ENCODE results near the gene CACNA2D1.

CACNA2D1 gene

GRCh38 chr7:82294382-82294784 lies 149.2 kb downstream of the CACNA2D1 start:
- Histone ChIP-seq H3K4me1 (ENCODE audit: control insufficient read depth, insufficient read depth, low read length) (no peaks in the 10 kb centered on the region), H3K27me3 (ENCODE audit: control insufficient read depth, insufficient read depth, low read length, poor library complexity, severe bottlenecking) (no peaks in the 10 kb centered on the region), H3K36me3 (ENCODE audit: control insufficient read depth, insufficient read depth, low read length) (no peaks in the 10 kb centered on the region), H3K9me3 (ENCODE audit: control insufficient read depth, low read length) (no peaks in the 10 kb centered on the region), H3K4me3 (ENCODE audit: insufficient read depth, low read depth, low read length) (no peak overlapping the region), H3K27ac (ENCODE audit: insufficient read depth, low read depth, low read length, poor library complexity, severe bottlenecking) (no peak overlapping the region)
- 100% methylated on average over 1 of the region's 1 CpG; no CpG with 5 or more reads in 1 of the 2 experiments for WGBS, 2 experiments

- WGBS, 2 experiments: 70 to 81% methylated on average over 1 of the region's 1 CpG
- no peaks in the 10 kb centered on the region for H3K27me3 ChIP-seq (ENCODE audit: control insufficient read depth, insufficient read depth, low read length, poor library complexity, severe bottlenecking)
- no peaks in the 10 kb centered on the region for H3K4me1 ChIP-seq (ENCODE audit: control insufficient read depth, insufficient read depth, low read length)
- H3K9me3 ChIP-seq (ENCODE audit: control insufficient read depth, low read length): no peaks in the 10 kb centered on the region
- H3K4me3 ChIP-seq (ENCODE audit: insufficient read depth, low read depth, low read length): no peak overlapping the region
- H3K27ac ChIP-seq (ENCODE audit: insufficient read depth, low read depth, low read length, poor library complexity, severe bottlenecking): no peak overlapping the region
- H3K36me3 ChIP-seq (ENCODE audit: control insufficient read depth, insufficient read depth, low read length): no peaks in the 10 kb centered on the region
These were observed 150.1 kb downstream of the CACNA2D1 start for GRCh38 chr7:82293467-82293866.

GRCh38 chr7:82291931-82292330 lies 151.6 kb downstream of the CACNA2D1 start:
- 100% methylated on average over 1 of the region's 1 CpG for WGBS, 2 experiments

GRCh38 chr7:82289889-82290288 lies 153.7 kb downstream of the CACNA2D1 start:
- Histone ChIP-seq H3K9me3 (ENCODE audit: control insufficient read depth, low read length) (no peaks in the 10 kb centered on the region), H3K4me3 (ENCODE audit: insufficient read depth, low read depth, low read length) (no peak overlapping the region), H3K27ac (ENCODE audit: insufficient read depth, low read depth, low read length, poor library complexity, severe bottlenecking) (no peak overlapping the region), H3K27me3 (ENCODE audit: control insufficient read depth, insufficient read depth, low read length, poor library complexity, severe bottlenecking) (no peaks in the 10 kb centered on the region), H3K36me3 (ENCODE audit: control insufficient read depth, insufficient read depth, low read length) (no peaks in the 10 kb centered on the region), H3K4me1 (ENCODE audit: control insufficient read depth, insufficient read depth, low read length) (peaks cover 8% of the 10 kb centered on the region)
- WGBS, 2 experiments: 93 to 100% methylated on average over 1 of the region's 2 CpGs

More at GRCh38 chr7:82291931-82292330, 151.6 kb downstream of the CACNA2D1 start:
- Histone ChIP-seq H3K36me3 (ENCODE audit: control insufficient read depth, insufficient read depth, low read length) (no peaks in the 10 kb centered on the region), H3K4me1 (ENCODE audit: control insufficient read depth, insufficient read depth, low read length) (no peaks in the 10 kb centered on the region), H3K4me3 (ENCODE audit: insufficient read depth, low read depth, low read length) (no peak overlapping the region), H3K27me3 (ENCODE audit: control insufficient read depth, insufficient read depth, low read length, poor library complexity, severe bottlenecking) (no peaks in the 10 kb centered on the region), H3K27ac (ENCODE audit: insufficient read depth, low read depth, low read length, poor library complexity, severe bottlenecking) (no peak overlapping the region), H3K9me3 (ENCODE audit: control insufficient read depth, low read length) (no peaks in the 10 kb centered on the region)

GRCh38 chr7:82289152-82289535 lies 154.4 kb downstream of the CACNA2D1 start:
- no peaks in the 10 kb centered on the region for H3K27me3 ChIP-seq (ENCODE audit: control insufficient read depth, insufficient read depth, low read length, poor library complexity, severe bottlenecking)
- 72% methylated on average over 2 of the region's 2 CpGs; no CpG with 5 or more reads in 1 of the 2 experiments for whole genome bisulfite sequencing, 2 experiments
- no peaks in the 10 kb centered on the region for H3K36me3 ChIP-seq (ENCODE audit: control insufficient read depth, insufficient read depth, low read length)
- H3K9me3 ChIP-seq (ENCODE audit: control insufficient read depth, low read length): no peaks in the 10 kb centered on the region
- H3K27ac ChIP-seq (ENCODE audit: insufficient read depth, low read depth, low read length, poor library complexity, severe bottlenecking): no peak overlapping the region
- H3K4me3 ChIP-seq (ENCODE audit: insufficient read depth, low read depth, low read length): no peak overlapping the region
- peaks cover 9% of the 10 kb centered on the region for H3K4me1 ChIP-seq (ENCODE audit: control insufficient read depth, insufficient read depth, low read length)

GRCh38 chr7:82286798-82287140 lies 156.8 kb downstream of the CACNA2D1 start:
- WGBS, 2 experiments: 74 to 100% methylated on average over 1 to 2 of the region's 2 CpGs
- no peaks in the 10 kb centered on the region for H3K36me3 ChIP-seq (ENCODE audit: control insufficient read depth, insufficient read depth, low read length)
- no peak overlapping the region for H3K27ac ChIP-seq (ENCODE audit: insufficient read depth, low read depth, low read length, poor library complexity, severe bottlenecking)
- H3K9me3 ChIP-seq (ENCODE audit: control insufficient read depth, low read length): no peaks in the 10 kb centered on the region
- no peaks in the 10 kb centered on the region for H3K27me3 ChIP-seq (ENCODE audit: control insufficient read depth, insufficient read depth, low read length, poor library complexity, severe bottlenecking)
- H3K4me3 ChIP-seq (ENCODE audit: insufficient read depth, low read depth, low read length): no peak overlapping the region
- H3K4me1 ChIP-seq (ENCODE audit: control insufficient read depth, insufficient read depth, low read length): peaks cover 9% of the 10 kb centered on the region

- Histone ChIP-seq H3K27ac (ENCODE audit: insufficient read depth, low read depth, low read length, poor library complexity, severe bottlenecking) (no peak overlapping the region), H3K4me3 (ENCODE audit: insufficient read depth, low read depth, low read length) (no peak overlapping the region), H3K4me1 (ENCODE audit: control insufficient read depth, insufficient read depth, low read length) (peaks cover 9% of the 10 kb centered on the region), H3K27me3 (ENCODE audit: control insufficient read depth, insufficient read depth, low read length, poor library complexity, severe bottlenecking) (no peaks in the 10 kb centered on the region), H3K9me3 (ENCODE audit: control insufficient read depth, low read length) (no peaks in the 10 kb centered on the region), H3K36me3 (ENCODE audit: control insufficient read depth, insufficient read depth, low read length) (no peaks in the 10 kb centered on the region)
- WGBS, 2 experiments: 78 to 91% methylated on average over 4 of the region's 4 CpGs
These were observed 157.3 kb downstream of the CACNA2D1 start for GRCh38 chr7:82286096-82286797.

- no peak overlapping the region for H3K27ac ChIP-seq (ENCODE audit: insufficient read depth, low read depth, low read length, poor library complexity, severe bottlenecking)
- H3K4me3 ChIP-seq (ENCODE audit: insufficient read depth, low read depth, low read length): no peak overlapping the region
- no peaks in the 10 kb centered on the region for H3K27me3 ChIP-seq (ENCODE audit: control insufficient read depth, insufficient read depth, low read length, poor library complexity, severe bottlenecking)
- peaks cover 9% of the 10 kb centered on the region for H3K4me1 ChIP-seq (ENCODE audit: control insufficient read depth, insufficient read depth, low read length)
- WGBS, 2 experiments: 49 to 64% methylated on average over 5 to 6 of the region's 6 CpGs
- H3K9me3 ChIP-seq (ENCODE audit: control insufficient read depth, low read length): no peaks in the 10 kb centered on the region
- H3K36me3 ChIP-seq (ENCODE audit: control insufficient read depth, insufficient read depth, low read length): no peaks in the 10 kb centered on the region
These were observed 158.5 kb downstream of the CACNA2D1 start for GRCh38 chr7:82284936-82285519.

GRCh38 chr7:82275342-82275741 lies 168.2 kb downstream of the CACNA2D1 start:
- no peaks in the 10 kb centered on the region for H3K27me3 ChIP-seq (ENCODE audit: control insufficient read depth, insufficient read depth, low read length, poor library complexity, severe bottlenecking)
- H3K27ac ChIP-seq (ENCODE audit: insufficient read depth, low read depth, low read length, poor library complexity, severe bottlenecking): no peak overlapping the region
- H3K4me1 ChIP-seq (ENCODE audit: control insufficient read depth, insufficient read depth, low read length): no peaks in the 10 kb centered on the region
- 92 to 95% methylated on average over 3 of the region's 3 CpGs for WGBS, 2 experiments
- H3K4me3 ChIP-seq (ENCODE audit: insufficient read depth, low read depth, low read length): no peak overlapping the region
- H3K36me3 ChIP-seq (ENCODE audit: control insufficient read depth, insufficient read depth, low read length): no peaks in the 10 kb centered on the region
- no peaks in the 10 kb centered on the region for H3K9me3 ChIP-seq (ENCODE audit: control insufficient read depth, low read length)

- Histone ChIP-seq H3K36me3 (ENCODE audit: control insufficient read depth, insufficient read depth, low read length) (no peaks in the 10 kb centered on the region), H3K9me3 (ENCODE audit: control insufficient read depth, low read length) (no peaks in the 10 kb centered on the region), H3K27ac (ENCODE audit: insufficient read depth, low read depth, low read length, poor library complexity, severe bottlenecking) (no peak overlapping the region), H3K4me1 (ENCODE audit: control insufficient read depth, insufficient read depth, low read length) (no peaks in the 10 kb centered on the region), H3K4me3 (ENCODE audit: insufficient read depth, low read depth, low read length) (no peak overlapping the region), H3K27me3 (ENCODE audit: control insufficient read depth, insufficient read depth, low read length, poor library complexity, severe bottlenecking) (no peaks in the 10 kb centered on the region)
These were observed 168.9 kb downstream of the CACNA2D1 start for GRCh38 chr7:82274681-82275080.
